IPS-11a (cell line): Measurements from ENCODE around the gene TRIM65.

Experiments used
- H3K4me3 ChIP-seq: one replicate; pipeline ENCODE4 v1.5.1; 2013; ENCODE audit warnings: low read depth, low read length, control low read depth

Gene TRIM65

GRCh38 chr17:75917917-75918445 lies 21.2 kb upstream of the TRIM65 start:
- no peak overlapping the region for H3K4me3 ChIP-seq

GRCh38 chr17:75917141-75917916 lies 20.6 kb upstream of the TRIM65 start:
- no peak overlapping the region for H3K4me3 ChIP-seq

- no peak overlapping the region for H3K4me3 ChIP-seq
Measured at GRCh38 chr17:75915268-75915667, 18.5 kb upstream of the TRIM65 start.

- no peak overlapping the region for H3K4me3 ChIP-seq
Measured at GRCh38 chr17:75914643-75915267, 18.0 kb upstream of the TRIM65 start.

GRCh38 chr17:75913537-75914210 lies 16.9 kb upstream of the TRIM65 start:
- no peak overlapping the region for H3K4me3 ChIP-seq

- no peak overlapping the region for H3K4me3 ChIP-seq
Measured at GRCh38 chr17:75910699-75911098, 13.9 kb upstream of the TRIM65 start.

- no peak overlapping the region for H3K4me3 ChIP-seq
Measured at GRCh38 chr17:75909812-75910274, 13.1 kb upstream of the TRIM65 start.

- H3K4me3 ChIP-seq: no peak overlapping the region
Measured at GRCh38 chr17:75909051-75909811, 12.5 kb upstream of the TRIM65 start.

GRCh38 chr17:75908201-75908600 lies 11.4 kb upstream of the TRIM65 start:
- H3K4me3 ChIP-seq: no peak overlapping the region

- no peak overlapping the region for H3K4me3 ChIP-seq
Measured at GRCh38 chr17:75906143-75906884, 9.6 kb upstream of the TRIM65 start.

GRCh38 chr17:75904749-75905521 lies 8.2 kb upstream of the TRIM65 start, which contains the start of gene MRPL38:
Gene MRPL38 (minus strand): TSS chr17:75904884. CDS start chr17:75904875, 9 bp downstream.
- peak within 1 kb of the TSS; percentile 73 for H3K4me3 ChIP-seq

GRCh38 chr17:75902406-75902805 lies 5.7 kb upstream of the TRIM65 start:
- no peak overlapping the region for H3K4me3 ChIP-seq

- H3K4me3 ChIP-seq: no peak overlapping the region
Measured at GRCh38 chr17:75901727-75902126, 5.0 kb upstream of the TRIM65 start.

GRCh38 chr17:75900691-75901533 lies 4.2 kb upstream of the TRIM65 start:
- no peak overlapping the region for H3K4me3 ChIP-seq

GRCh38 chr17:75899767-75900468 lies 3.2 kb upstream of the TRIM65 start:
- H3K4me3 ChIP-seq: no peak overlapping the region

GRCh38 chr17:75899353-75899752 lies 2.6 kb upstream of the TRIM65 start:
- H3K4me3 ChIP-seq: no peak overlapping the region

- no peak overlapping the region for H3K4me3 ChIP-seq
Measured at GRCh38 chr17:75898791-75899190, 2.0 kb upstream of the TRIM65 start.

GRCh38 chr17:75898065-75898464 lies 1.3 kb upstream of the TRIM65 start:
- no peak overlapping the region for H3K4me3 ChIP-seq
